HEK293 (cell line): ENCODE data around the gene SCN3A.

Source experiments
- CTCF ChIA-PET: fragments of 350-600 bp; formaldehyde crosslinking; extraction: SDS; loops from one replicate; lab custom pipeline; 2021; ENCODE audit warnings: antibody characterized with exemption; lab: Yijun Ruan, JAX
- POLR2A ChIA-PET: fragments of 300-600 bp; formaldehyde crosslinking; extraction: SDS; loops from one replicate; lab custom pipeline; 2020; ENCODE audit warnings: antibody characterized with exemption, inconsistent platforms; lab: Yijun Ruan, JAX
- H3K27ac ChIP-seq: fragments of 200-500 bp; sonication (Bioruptor generic); 2 replicates; pipeline ENCODE4 v1.5.1; 2014; ENCODE audit warnings: low read depth, low read length, control low read depth, inconsistent platforms; ENCODE audit errors: extremely low read depth
- H3K36me3 ChIP-seq, 2 experiments: fragments of 200-500 bp in 1 of 2; sonication (Bioruptor generic) in 1 of 2; 1 replicate in 1 of 2; 2 replicates in 1 of 2; pipeline ENCODE4 v1.5.1; 2014 to 2017; ENCODE audit warnings: inconsistent platforms in 2 of 2, low read length in 2 of 2; ENCODE audit not compliant: control insufficient read depth in 2 of 2, insufficient read depth in 1 of 2
- H3K4me1 ChIP-seq: fragments of 200-500 bp; sonication (Bioruptor generic); 2 replicates; pipeline ENCODE4 v1.5.1; 2014; ENCODE audit warnings: mild to moderate bottlenecking, low read length, inconsistent platforms; ENCODE audit not compliant: control insufficient read depth, insufficient read depth
- H3K4me3 ChIP-seq: 2 replicates; pipeline ENCODE4 v1.5.1; 2011; ENCODE audit warnings: low read depth, mild to moderate bottlenecking, control low read depth, low read length, moderate library complexity
- H3K9me3 ChIP-seq: fragments of 200-500 bp; sonication (Bioruptor generic); 2 replicates; pipeline ENCODE4 v1.5.1; 2014; ENCODE audit warnings: low read depth, low read length, inconsistent platforms; ENCODE audit not compliant: control insufficient read depth, insufficient read depth
- BCL11B ChIP-seq: fragments of 450-650 bp; formaldehyde crosslinking; IDR thresholded peaks from 2 replicates; pipeline ENCODE4 v1.5.1; 2016; ENCODE audit warnings: low read depth, missing biosample characterization, missing genetic modification characterization
- FEZF1 ChIP-seq: fragments of 450-650 bp; formaldehyde crosslinking; IDR thresholded peaks from 2 replicates; pipeline ENCODE4 v1.5.1; 2016; ENCODE audit warnings: missing biosample characterization, missing genetic modification characterization
- GFI1B ChIP-seq: fragments of 450-650 bp; formaldehyde crosslinking; IDR thresholded peaks from 2 replicates; pipeline ENCODE4 v1.5.1; 2016; ENCODE audit warnings: missing biosample characterization, missing genetic modification characterization
- OVOL3 ChIP-seq: fragments of 450-650 bp; formaldehyde crosslinking; IDR thresholded peaks from 2 replicates; pipeline ENCODE4 v1.5.1; 2016; ENCODE audit warnings: missing biosample characterization, missing genetic modification characterization
- SCRT2 ChIP-seq: fragments of 450-650 bp; formaldehyde crosslinking; IDR thresholded peaks from 2 replicates; pipeline ENCODE4 v1.5.1; 2016; ENCODE audit warnings: missing biosample characterization, missing genetic modification characterization
- SP2 ChIP-seq: fragments of 450-650 bp; formaldehyde crosslinking; IDR thresholded peaks from 2 replicates; pipeline ENCODE4 v1.5.1; 2016; ENCODE audit warnings: missing biosample characterization, missing genetic modification characterization
- YY2 ChIP-seq: fragments of 450-650 bp; formaldehyde crosslinking; IDR thresholded peaks from 2 replicates; pipeline ENCODE4 v1.5.1; 2016; ENCODE audit warnings: missing biosample characterization, missing genetic modification characterization
- ZBTB17 ChIP-seq: fragments of 450-650 bp; formaldehyde crosslinking; IDR thresholded peaks from 2 replicates; pipeline ENCODE4 v1.5.1; 2016; ENCODE audit warnings: missing biosample characterization, missing genetic modification characterization
- ZFP3 ChIP-seq: fragments of 450-650 bp; formaldehyde crosslinking; IDR thresholded peaks from 2 replicates; pipeline ENCODE4 v1.5.1; 2016; ENCODE audit warnings: low read depth, missing biosample characterization, missing genetic modification characterization
- ZNF121 ChIP-seq: fragments of 450-650 bp; formaldehyde crosslinking; IDR thresholded peaks from 2 replicates; pipeline ENCODE4 v1.5.1; 2016; ENCODE audit warnings: missing biosample characterization, missing genetic modification characterization
- ZNF155 ChIP-seq: fragments of 450-650 bp; formaldehyde crosslinking; IDR thresholded peaks from 2 replicates; pipeline ENCODE4 v1.5.1; 2016; ENCODE audit warnings: missing biosample characterization, missing genetic modification characterization
- ZNF423 ChIP-seq: fragments of 450-650 bp; formaldehyde crosslinking; IDR thresholded peaks from 2 replicates; pipeline ENCODE4 v1.5.1; 2016; ENCODE audit warnings: missing biosample characterization, missing genetic modification characterization
- ZNF510 ChIP-seq: fragments of 450-650 bp; formaldehyde crosslinking; IDR thresholded peaks from 2 replicates; pipeline ENCODE4 v1.5.1; 2018; ENCODE audit warnings: mild to moderate bottlenecking, missing genetic modification characterization, missing biosample characterization; ENCODE audit not compliant: insufficient replicate concordance
- ZNF561 ChIP-seq: fragments of 450-650 bp; IDR thresholded peaks from 2 replicates; pipeline ENCODE4 v1.5.1; 2018; ENCODE audit warnings: missing biosample characterization, missing genetic modification characterization, borderline replicate concordance
- ZSCAN16 ChIP-seq: fragments of 450-650 bp; formaldehyde crosslinking; IDR thresholded peaks from 2 replicates; pipeline ENCODE4 v1.5.1; 2016; ENCODE audit warnings: missing biosample characterization, missing genetic modification characterization
- TF ChIP-seq, protein P1 (sequence below): fragments of 450-650 bp; formaldehyde crosslinking; IDR thresholded peaks from 2 replicates; pipeline ENCODE4 v1.5.1; 2016; ENCODE audit warnings: missing biosample characterization, missing genetic modification characterization
- TF ChIP-seq, protein P2 (sequence below): fragments of 450-650 bp; formaldehyde crosslinking; IDR thresholded peaks from 2 replicates; pipeline ENCODE4 v1.5.1; 2016; ENCODE audit warnings: missing biosample characterization, missing genetic modification characterization
- TF ChIP-seq, protein P3 (sequence below): fragments of 450-650 bp; formaldehyde crosslinking; IDR thresholded peaks from 2 replicates; pipeline ENCODE4 v1.5.1; 2016; ENCODE audit warnings: missing biosample characterization, missing genetic modification characterization, borderline replicate concordance
- TF ChIP-seq, protein P4 (sequence below): fragments of 450-650 bp; formaldehyde crosslinking; IDR thresholded peaks from 2 replicates; pipeline ENCODE4 v1.5.1; 2016; ENCODE audit warnings: missing biosample characterization, missing genetic modification characterization
- TF ChIP-seq, protein P5 (sequence below): sonication (generic); formaldehyde crosslinking; IDR thresholded peaks from 2 replicates; pipeline ENCODE4 v1.8.1; 2022; ENCODE audit warnings: mild to moderate bottlenecking, moderate library complexity, missing genetic modification reagents

SCN3A gene

DNA sequence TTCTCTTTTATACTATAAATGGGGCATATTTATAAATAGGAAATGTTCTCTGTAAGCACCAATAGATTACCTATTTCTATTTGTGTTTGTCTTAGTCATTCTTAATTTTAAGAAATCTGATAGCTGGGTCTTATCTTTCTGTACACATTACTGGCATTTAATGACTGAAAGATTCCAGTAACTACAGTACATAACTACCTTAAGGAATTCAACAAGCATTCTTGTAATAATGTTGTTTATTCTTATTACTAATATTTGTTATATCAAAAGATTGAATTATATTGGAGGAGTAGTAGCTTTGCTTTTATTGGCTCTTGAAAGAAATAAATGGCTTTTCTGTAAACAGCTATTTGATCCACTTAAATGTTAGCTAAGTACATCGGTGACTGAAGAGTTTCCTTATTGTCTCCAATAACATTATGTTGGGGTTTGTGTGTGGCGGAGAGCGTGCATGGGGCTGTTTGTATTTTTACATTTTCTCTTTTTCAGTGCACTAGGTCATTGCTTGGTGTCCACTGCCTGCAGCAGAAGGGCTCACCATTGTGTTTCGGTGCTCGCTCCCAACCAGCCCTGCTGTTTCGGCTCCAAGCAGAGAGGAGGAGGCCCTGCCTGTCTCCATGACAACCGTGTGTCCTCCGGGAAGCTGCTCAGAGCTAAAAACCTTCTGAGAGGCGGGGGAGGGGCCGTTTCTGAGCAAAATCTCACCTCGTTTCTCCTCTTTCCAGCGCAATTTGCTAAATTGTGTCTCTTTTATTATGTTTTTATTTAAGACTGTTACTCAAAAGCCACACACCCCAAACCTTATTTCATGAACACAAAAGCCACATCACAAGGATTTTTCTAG lies 136.0 kb downstream of the SCN3A start (continued):
- TF ChIP-seq, protein P1, sequence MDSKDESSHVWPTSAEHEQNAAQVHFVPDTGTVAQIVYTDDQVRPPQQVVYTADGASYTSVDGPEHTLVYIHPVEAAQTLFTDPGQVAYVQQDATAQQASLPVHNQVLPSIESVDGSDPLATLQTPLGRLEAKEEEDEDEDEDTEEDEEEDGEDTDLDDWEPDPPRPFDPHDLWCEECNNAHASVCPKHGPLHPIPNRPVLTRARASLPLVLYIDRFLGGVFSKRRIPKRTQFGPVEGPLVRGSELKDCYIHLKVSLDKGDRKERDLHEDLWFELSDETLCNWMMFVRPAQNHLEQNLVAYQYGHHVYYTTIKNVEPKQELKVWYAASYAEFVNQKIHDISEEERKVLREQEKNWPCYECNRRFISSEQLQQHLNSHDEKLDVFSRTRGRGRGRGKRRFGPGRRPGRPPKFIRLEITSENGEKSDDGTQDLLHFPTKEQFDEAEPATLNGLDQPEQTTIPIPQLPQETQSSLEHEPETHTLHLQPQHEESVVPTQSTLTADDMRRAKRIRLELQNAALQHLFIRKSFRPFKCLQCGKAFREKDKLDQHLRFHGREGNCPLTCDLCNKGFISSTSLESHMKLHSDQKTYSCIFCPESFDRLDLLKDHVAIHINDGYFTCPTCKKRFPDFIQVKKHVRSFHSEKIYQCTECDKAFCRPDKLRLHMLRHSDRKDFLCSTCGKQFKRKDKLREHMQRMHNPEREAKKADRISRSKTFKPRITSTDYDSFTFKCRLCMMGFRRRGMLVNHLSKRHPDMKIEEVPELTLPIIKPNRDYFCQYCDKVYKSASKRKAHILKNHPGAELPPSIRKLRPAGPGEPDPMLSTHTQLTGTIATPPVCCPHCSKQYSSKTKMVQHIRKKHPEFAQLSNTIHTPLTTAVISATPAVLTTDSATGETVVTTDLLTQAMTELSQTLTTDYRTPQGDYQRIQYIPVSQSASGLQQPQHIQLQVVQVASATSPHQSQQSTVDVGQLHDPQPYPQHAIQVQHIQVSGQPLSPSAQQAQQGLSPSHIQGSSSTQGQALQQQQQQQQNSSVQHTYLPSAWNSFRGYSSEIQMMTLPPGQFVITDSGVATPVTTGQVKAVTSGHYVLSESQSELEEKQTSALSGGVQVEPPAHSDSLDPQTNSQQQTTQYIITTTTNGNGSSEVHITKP (tag by site-specific recombination) = peak; percentile 78
- no peak for TF ChIP-seq YY2 (tag by site-specific recombination)
- TF ChIP-seq ZNF561 = no peak
- TF ChIP-seq SCRT2 (tag by site-specific recombination) = no peak
- TF ChIP-seq ZNF423 (tag by site-specific recombination) = no peak
- TF ChIP-seq, protein P2, sequence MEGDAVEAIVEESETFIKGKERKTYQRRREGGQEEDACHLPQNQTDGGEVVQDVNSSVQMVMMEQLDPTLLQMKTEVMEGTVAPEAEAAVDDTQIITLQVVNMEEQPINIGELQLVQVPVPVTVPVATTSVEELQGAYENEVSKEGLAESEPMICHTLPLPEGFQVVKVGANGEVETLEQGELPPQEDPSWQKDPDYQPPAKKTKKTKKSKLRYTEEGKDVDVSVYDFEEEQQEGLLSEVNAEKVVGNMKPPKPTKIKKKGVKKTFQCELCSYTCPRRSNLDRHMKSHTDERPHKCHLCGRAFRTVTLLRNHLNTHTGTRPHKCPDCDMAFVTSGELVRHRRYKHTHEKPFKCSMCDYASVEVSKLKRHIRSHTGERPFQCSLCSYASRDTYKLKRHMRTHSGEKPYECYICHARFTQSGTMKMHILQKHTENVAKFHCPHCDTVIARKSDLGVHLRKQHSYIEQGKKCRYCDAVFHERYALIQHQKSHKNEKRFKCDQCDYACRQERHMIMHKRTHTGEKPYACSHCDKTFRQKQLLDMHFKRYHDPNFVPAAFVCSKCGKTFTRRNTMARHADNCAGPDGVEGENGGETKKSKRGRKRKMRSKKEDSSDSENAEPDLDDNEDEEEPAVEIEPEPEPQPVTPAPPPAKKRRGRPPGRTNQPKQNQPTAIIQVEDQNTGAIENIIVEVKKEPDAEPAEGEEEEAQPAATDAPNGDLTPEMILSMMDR (tag by site-specific recombination) = no peak
- peak; percentile 85 for TF ChIP-seq ZBTB17 (tag by site-specific recombination)
- TF ChIP-seq ZNF510 (tag by site-specific recombination) = no peak

DNA sequence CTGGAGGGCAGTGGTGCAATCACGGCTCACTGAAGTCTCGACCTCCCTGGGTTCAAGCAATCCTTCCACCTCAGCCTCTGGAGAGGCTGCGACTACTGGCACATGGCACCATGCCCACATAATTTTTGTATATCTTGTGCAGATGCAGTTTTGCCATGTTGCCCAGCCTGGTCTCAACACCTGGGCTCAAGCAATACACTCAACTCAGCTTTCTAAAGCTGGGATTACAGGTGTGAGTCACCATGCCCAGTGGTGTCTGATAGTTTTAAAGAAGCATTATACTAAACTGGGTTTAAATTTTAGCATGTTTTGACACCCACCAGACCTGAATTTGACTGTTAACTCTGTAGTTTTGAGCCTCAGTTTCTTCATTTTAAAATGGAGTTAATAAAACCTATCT lies 139.1 kb downstream of the SCN3A start:
- POLR2A ChIA-PET = no interaction called here
- TF ChIP-seq ZSCAN16 (tag by site-specific recombination) (no peak), ZFP3 (no peak), ZNF155 (tag by site-specific recombination) (no peak), SP2 (tag by site-specific recombination) (no peak), ZNF121 (tag by site-specific recombination) (no peak), GFI1B (tag by site-specific recombination) (no peak), BCL11B (tag by site-specific recombination) (no peak), OVOL3 (no peak), FEZF1 (no peak)
- TF ChIP-seq, protein P3, sequence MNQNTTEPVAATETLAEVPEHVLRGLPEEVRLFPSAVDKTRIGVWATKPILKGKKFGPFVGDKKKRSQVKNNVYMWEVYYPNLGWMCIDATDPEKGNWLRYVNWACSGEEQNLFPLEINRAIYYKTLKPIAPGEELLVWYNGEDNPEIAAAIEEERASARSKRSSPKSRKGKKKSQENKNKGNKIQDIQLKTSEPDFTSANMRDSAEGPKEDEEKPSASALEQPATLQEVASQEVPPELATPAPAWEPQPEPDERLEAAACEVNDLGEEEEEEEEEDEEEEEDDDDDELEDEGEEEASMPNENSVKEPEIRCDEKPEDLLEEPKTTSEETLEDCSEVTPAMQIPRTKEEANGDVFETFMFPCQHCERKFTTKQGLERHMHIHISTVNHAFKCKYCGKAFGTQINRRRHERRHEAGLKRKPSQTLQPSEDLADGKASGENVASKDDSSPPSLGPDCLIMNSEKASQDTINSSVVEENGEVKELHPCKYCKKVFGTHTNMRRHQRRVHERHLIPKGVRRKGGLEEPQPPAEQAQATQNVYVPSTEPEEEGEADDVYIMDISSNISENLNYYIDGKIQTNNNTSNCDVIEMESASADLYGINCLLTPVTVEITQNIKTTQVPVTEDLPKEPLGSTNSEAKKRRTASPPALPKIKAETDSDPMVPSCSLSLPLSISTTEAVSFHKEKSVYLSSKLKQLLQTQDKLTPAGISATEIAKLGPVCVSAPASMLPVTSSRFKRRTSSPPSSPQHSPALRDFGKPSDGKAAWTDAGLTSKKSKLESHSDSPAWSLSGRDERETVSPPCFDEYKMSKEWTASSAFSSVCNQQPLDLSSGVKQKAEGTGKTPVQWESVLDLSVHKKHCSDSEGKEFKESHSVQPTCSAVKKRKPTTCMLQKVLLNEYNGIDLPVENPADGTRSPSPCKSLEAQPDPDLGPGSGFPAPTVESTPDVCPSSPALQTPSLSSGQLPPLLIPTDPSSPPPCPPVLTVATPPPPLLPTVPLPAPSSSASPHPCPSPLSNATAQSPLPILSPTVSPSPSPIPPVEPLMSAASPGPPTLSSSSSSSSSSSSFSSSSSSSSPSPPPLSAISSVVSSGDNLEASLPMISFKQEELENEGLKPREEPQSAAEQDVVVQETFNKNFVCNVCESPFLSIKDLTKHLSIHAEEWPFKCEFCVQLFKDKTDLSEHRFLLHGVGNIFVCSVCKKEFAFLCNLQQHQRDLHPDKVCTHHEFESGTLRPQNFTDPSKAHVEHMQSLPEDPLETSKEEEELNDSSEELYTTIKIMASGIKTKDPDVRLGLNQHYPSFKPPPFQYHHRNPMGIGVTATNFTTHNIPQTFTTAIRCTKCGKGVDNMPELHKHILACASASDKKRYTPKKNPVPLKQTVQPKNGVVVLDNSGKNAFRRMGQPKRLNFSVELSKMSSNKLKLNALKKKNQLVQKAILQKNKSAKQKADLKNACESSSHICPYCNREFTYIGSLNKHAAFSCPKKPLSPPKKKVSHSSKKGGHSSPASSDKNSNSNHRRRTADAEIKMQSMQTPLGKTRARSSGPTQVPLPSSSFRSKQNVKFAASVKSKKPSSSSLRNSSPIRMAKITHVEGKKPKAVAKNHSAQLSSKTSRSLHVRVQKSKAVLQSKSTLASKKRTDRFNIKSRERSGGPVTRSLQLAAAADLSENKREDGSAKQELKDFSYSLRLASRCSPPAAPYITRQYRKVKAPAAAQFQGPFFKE = no peak
- TF ChIP-seq, protein P4, sequence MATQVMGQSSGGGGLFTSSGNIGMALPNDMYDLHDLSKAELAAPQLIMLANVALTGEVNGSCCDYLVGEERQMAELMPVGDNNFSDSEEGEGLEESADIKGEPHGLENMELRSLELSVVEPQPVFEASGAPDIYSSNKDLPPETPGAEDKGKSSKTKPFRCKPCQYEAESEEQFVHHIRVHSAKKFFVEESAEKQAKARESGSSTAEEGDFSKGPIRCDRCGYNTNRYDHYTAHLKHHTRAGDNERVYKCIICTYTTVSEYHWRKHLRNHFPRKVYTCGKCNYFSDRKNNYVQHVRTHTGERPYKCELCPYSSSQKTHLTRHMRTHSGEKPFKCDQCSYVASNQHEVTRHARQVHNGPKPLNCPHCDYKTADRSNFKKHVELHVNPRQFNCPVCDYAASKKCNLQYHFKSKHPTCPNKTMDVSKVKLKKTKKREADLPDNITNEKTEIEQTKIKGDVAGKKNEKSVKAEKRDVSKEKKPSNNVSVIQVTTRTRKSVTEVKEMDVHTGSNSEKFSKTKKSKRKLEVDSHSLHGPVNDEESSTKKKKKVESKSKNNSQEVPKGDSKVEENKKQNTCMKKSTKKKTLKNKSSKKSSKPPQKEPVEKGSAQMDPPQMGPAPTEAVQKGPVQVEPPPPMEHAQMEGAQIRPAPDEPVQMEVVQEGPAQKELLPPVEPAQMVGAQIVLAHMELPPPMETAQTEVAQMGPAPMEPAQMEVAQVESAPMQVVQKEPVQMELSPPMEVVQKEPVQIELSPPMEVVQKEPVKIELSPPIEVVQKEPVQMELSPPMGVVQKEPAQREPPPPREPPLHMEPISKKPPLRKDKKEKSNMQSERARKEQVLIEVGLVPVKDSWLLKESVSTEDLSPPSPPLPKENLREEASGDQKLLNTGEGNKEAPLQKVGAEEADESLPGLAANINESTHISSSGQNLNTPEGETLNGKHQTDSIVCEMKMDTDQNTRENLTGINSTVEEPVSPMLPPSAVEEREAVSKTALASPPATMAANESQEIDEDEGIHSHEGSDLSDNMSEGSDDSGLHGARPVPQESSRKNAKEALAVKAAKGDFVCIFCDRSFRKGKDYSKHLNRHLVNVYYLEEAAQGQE (tag by site-specific recombination) = no peak
- TF ChIP-seq, protein P5, sequence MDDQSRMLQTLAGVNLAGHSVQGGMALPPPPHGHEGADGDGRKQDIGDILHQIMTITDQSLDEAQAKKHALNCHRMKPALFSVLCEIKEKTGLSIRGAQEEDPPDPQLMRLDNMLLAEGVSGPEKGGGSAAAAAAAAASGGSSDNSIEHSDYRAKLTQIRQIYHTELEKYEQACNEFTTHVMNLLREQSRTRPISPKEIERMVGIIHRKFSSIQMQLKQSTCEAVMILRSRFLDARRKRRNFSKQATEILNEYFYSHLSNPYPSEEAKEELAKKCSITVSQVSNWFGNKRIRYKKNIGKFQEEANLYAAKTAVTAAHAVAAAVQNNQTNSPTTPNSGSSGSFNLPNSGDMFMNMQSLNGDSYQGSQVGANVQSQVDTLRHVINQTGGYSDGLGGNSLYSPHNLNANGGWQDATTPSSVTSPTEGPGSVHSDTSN (CRISPR knock-in tag) = no peak

More for the DNA sequence above, 139.1 kb downstream of the SCN3A start:
- H3K4me3 ChIP-seq = no peak overlapping the region
- H3K4me1 ChIP-seq = no peaks in the 10 kb centered on the region; the same call in 1 of the 2 replicates
- H3K27ac ChIP-seq = no peak overlapping the region
- no peaks in the 10 kb centered on the region for H3K9me3 ChIP-seq
- H3K36me3 ChIP-seq = no peaks in the 10 kb centered on the region
- CTCF ChIA-PET = interaction anchor here (1.1 kb wide), 1 partner anchor 175 kb away, joined by 5 read pairs; the partner anchor contains the start of gene SCN2A
